H9 (cell line): ENCODE data around the gene ATG14. TPM values are rescaled to one million over a fixed set of nuclear protein-coding genes. Genes with fewer than 3 reads are reported as not detected.

Source experiments
- DNase-seq: peaks from one replicate; pipeline ENCODE4 v3.0.0-alpha.2; 2017
- H2AFZ ChIP-seq: one replicate; pipeline ENCODE4 v1.6.1; 2013; ENCODE audit warnings: mild to moderate bottlenecking, low read length, control low read depth, moderate library complexity
- H2AK5ac ChIP-seq: 2 replicates; pipeline ENCODE4 v1.6.1; 2013; ENCODE audit warnings: low read length, control low read depth, mixed read lengths; ENCODE audit not compliant: insufficient read length
- H2BK120ac ChIP-seq: one replicate; pipeline ENCODE4 v1.6.1; 2013; ENCODE audit warnings: low read depth, mild to moderate bottlenecking, low read length, control low read depth, inconsistent platforms; ENCODE audit not compliant: poor library complexity, severe bottlenecking
- H2BK12ac ChIP-seq: 2 replicates; pipeline ENCODE4 v1.6.1; 2013; ENCODE audit warnings: low read length, control low read depth, mixed read lengths, low read depth; ENCODE audit not compliant: insufficient read length
- H2BK15ac ChIP-seq: 2 replicates; pipeline ENCODE4 v1.6.1; 2013; ENCODE audit warnings: low read depth, low read length, control low read depth
- H2BK20ac ChIP-seq: one replicate; pipeline ENCODE4 v1.6.1; 2013; ENCODE audit warnings: low read depth, mild to moderate bottlenecking, low read length, control low read depth, inconsistent platforms; ENCODE audit not compliant: poor library complexity, severe bottlenecking
- H2BK5ac ChIP-seq: 2 replicates; pipeline ENCODE4 v1.6.1; 2013; ENCODE audit warnings: low read length, control low read depth, mixed read lengths; ENCODE audit not compliant: insufficient read length
- H3K14ac ChIP-seq: 2 replicates; pipeline ENCODE4 v1.6.1; 2013; ENCODE audit warnings: low read length, control low read depth; ENCODE audit not compliant: insufficient read depth
- H3K18ac ChIP-seq: 2 replicates; pipeline ENCODE4 v1.6.1; 2013; ENCODE audit warnings: low read depth, mild to moderate bottlenecking, mixed read lengths, low read length, control low read depth; ENCODE audit not compliant: insufficient read length
- H3K23ac ChIP-seq: 2 replicates; pipeline ENCODE4 v1.6.1; 2013; ENCODE audit warnings: low read length, control low read depth, mixed read lengths, low read depth; ENCODE audit not compliant: insufficient read length
- H3K23me2 ChIP-seq: 2 replicates; pipeline ENCODE4 v1.6.1; 2013; ENCODE audit warnings: low read depth, mild to moderate bottlenecking, mixed read lengths, low read length, control low read depth; ENCODE audit not compliant: insufficient read length, poor library complexity, severe bottlenecking
- H3K27ac ChIP-seq: 2 replicates; pipeline ENCODE4 v1.5.1; 2013; ENCODE audit warnings: low read length, control low read depth, mixed read lengths, low read depth; ENCODE audit not compliant: insufficient read length
- H3K27me3 ChIP-seq: 2 replicates; pipeline ENCODE4 v1.6.1; 2013; ENCODE audit warnings: low read length, control low read depth, inconsistent platforms; ENCODE audit not compliant: insufficient read depth
- H3K4ac ChIP-seq: 2 replicates; pipeline ENCODE4 v1.6.1; 2013; ENCODE audit warnings: low read depth, mild to moderate bottlenecking, control low read depth, inconsistent platforms, low read length, moderate library complexity
- H3K4me1 ChIP-seq: 2 replicates; pipeline ENCODE4 v1.6.1; 2013; ENCODE audit warnings: low read length, control low read depth, inconsistent platforms; ENCODE audit not compliant: insufficient read depth
- H3K4me2 ChIP-seq: 2 replicates; pipeline ENCODE4 v1.6.1; 2013; ENCODE audit warnings: low read length, control low read depth, mixed read lengths; ENCODE audit not compliant: insufficient read length, insufficient read depth
- H3K56ac ChIP-seq: 2 replicates; pipeline ENCODE4 v1.6.1; 2013; ENCODE audit warnings: low read depth, mild to moderate bottlenecking, mixed read lengths, low read length, control low read depth; ENCODE audit not compliant: insufficient read length
- H3K79me1 ChIP-seq: 2 replicates; pipeline ENCODE4 v1.6.1; 2013; ENCODE audit warnings: low read depth, mild to moderate bottlenecking, moderate library complexity, low read length, control low read depth, inconsistent platforms; ENCODE audit not compliant: insufficient read depth, poor library complexity, severe bottlenecking
- H3K79me2 ChIP-seq: 2 replicates; pipeline ENCODE4 v1.6.1; 2013; ENCODE audit warnings: low read length, control low read depth, inconsistent platforms; ENCODE audit not compliant: insufficient read depth
- H3K9ac ChIP-seq: 2 replicates; pipeline ENCODE4 v1.6.1; 2013; ENCODE audit warnings: low read length, control low read depth, mixed read lengths; ENCODE audit not compliant: insufficient read length; ENCODE audit errors: extremely low read depth
- H3K9me3 ChIP-seq: one replicate; pipeline ENCODE4 v1.6.1; 2013; ENCODE audit warnings: low read depth, low read length, inconsistent platforms; ENCODE audit not compliant: control insufficient read depth
- H3T11ph ChIP-seq: one replicate; pipeline ENCODE4 v1.6.1; 2013; ENCODE audit warnings: mild to moderate bottlenecking, low read length, control low read depth, inconsistent platforms
- H4K20me1 ChIP-seq: one replicate; pipeline ENCODE4 v1.6.1; 2013; ENCODE audit not compliant: control insufficient read depth, insufficient read length, insufficient read depth
- H4K5ac ChIP-seq: 2 replicates; pipeline ENCODE4 v1.6.1; 2013; ENCODE audit warnings: low read depth, mild to moderate bottlenecking, mixed read lengths, low read length, control low read depth; ENCODE audit not compliant: insufficient read length
- H4K8ac ChIP-seq: replicated peaks from 2 replicates; pipeline ENCODE4 v1.6.1; 2013; ENCODE audit warnings: low read length, control low read depth, mixed read lengths, low read depth; ENCODE audit not compliant: insufficient read length
- H4K91ac ChIP-seq: 2 replicates; pipeline ENCODE4 v1.6.1; 2013; ENCODE audit warnings: low read depth, mild to moderate bottlenecking, moderate library complexity, mixed read lengths, low read length, control low read depth; ENCODE audit not compliant: insufficient read length
- H3K27ac Mint-ChIP-seq, 3 experiments: 2 replicates in 2 of 3; 3 replicates in 1 of 3; pipeline ENCODE4 v1.8.0; 2020 to 2021; ENCODE audit warnings: mixed read lengths in 3 of 3, mild to moderate bottlenecking in 1 of 3, moderate library complexity in 1 of 3
- H3K27me3 Mint-ChIP-seq: 2 replicates; pipeline ENCODE4 v1.8.0; 2021; ENCODE audit warnings: low read depth, mild to moderate bottlenecking, moderate library complexity, mixed read lengths
- H3K36me3 Mint-ChIP-seq, 3 experiments: 2 replicates in 2 of 3; 3 replicates in 1 of 3; pipeline ENCODE4 v1.8.0; 2020 to 2021; ENCODE audit warnings: low read depth in 3 of 3, mixed read lengths in 3 of 3; ENCODE audit not compliant: insufficient read depth in 1 of 3
- H3K4me1 Mint-ChIP-seq, 2 experiments: 2 replicates each; pipeline ENCODE4 v1.8.0; 2020; ENCODE audit warnings: mixed read lengths in 2 of 2
- H3K4me3 Mint-ChIP-seq, 2 experiments: 2 replicates in 1 of 2; 3 replicates in 1 of 2; pipeline ENCODE4 v1.8.0; 2020 to 2021; ENCODE audit warnings: mild to moderate bottlenecking in 2 of 2, mixed read lengths in 2 of 2, moderate library complexity in 1 of 2
- H3K9me3 Mint-ChIP-seq, 2 experiments: 2 replicates in 1 of 2; 3 replicates in 1 of 2; pipeline ENCODE4 v1.8.0; 2020; ENCODE audit warnings: mild to moderate bottlenecking in 2 of 2, mixed read lengths in 2 of 2, moderate library complexity in 1 of 2
- CTCF ChIP-seq: fragments of 200-600 bp; sonication (generic); conservative IDR thresholded peaks from 3 replicates; pipeline ENCODE4 v1.8.0; 2021; ENCODE audit warnings: antibody characterized with exemption, mild to moderate bottlenecking
- WGBS: extraction: QIAGEN DNeasy Blood & Tissue Kit; methylation state at CpG from one replicate; pipeline ENCODE4 v1.1.7; 2013; ENCODE audit warnings: missing lambda C conversion rate, low lambda C conversion rate, mixed read lengths; ENCODE audit not compliant: insufficient read length; ENCODE audit errors: extremely low coverage; 5-methylcytosine and 5-hydroxymethylcytosine counted together
- total RNA-seq: library from RNA; stranded (reverse); gene quantifications from 2 replicates; pipeline ENCODE4 v1.2.1, GENCODE V29; 2021

Gene ATG14
- total RNA-seq, 1 experiment from 2014 or later: 13.6 TPM

- Histone ChIP-seq H3K4me1 (no peaks in the 10 kb centered on the region), H3K56ac (no peak overlapping the region), H2AFZ (no peak overlapping the region), H2BK120ac (no peak overlapping the region), H3K9me3 (no peaks in the 10 kb centered on the region), H3K4me2 (no peak overlapping the region), H3K9ac (no peak overlapping the region), H3T11ph (no peak overlapping the region), H4K5ac (no peak overlapping the region), H3K79me1 (no peaks in the 10 kb centered on the region), H4K8ac (no peak overlapping the region), H3K23me2 (no peaks in the 10 kb centered on the region), H3K4ac (no peak overlapping the region), H3K18ac (no peak overlapping the region), H3K27me3 (no peaks in the 10 kb centered on the region), H2BK15ac (no peak overlapping the region), H3K14ac (no peak overlapping the region), H2BK20ac (no peak overlapping the region), H4K91ac (no peak overlapping the region), H3K27ac (no peak overlapping the region), H4K20me1 (no peaks in the 10 kb centered on the region), H3K79me2 (no peaks in the 10 kb centered on the region), H3K23ac (no peak overlapping the region), H2AK5ac (no peak overlapping the region), H2BK12ac (no peak overlapping the region), H2BK5ac (no peak overlapping the region)
- no peaks in the 10 kb centered on the region for H3K27me3 Mint-ChIP-seq
- no peak for DNase-seq
- H3K4me1 Mint-ChIP-seq: no peaks in the 10 kb centered on the region
- H3K4me3 Mint-ChIP-seq: no peak overlapping the region
- H3K27ac Mint-ChIP-seq: no peak overlapping the region
- H3K9me3 Mint-ChIP-seq: no peaks in the 10 kb centered on the region
- peaks cover 4 to 18% (median 12%) of the 10 kb centered on the region in 3 experiments; a peak in 6 of 7 replicates for H3K36me3 Mint-ChIP-seq
- TF ChIP-seq CTCF: no peak
- WGBS: no CpG with 5 or more reads among the region's 2 CpGs
These were observed 50.4 kb downstream of the ATG14 start for GRCh38 chr14:55361190-55361589.
